K562 (cell line): Measurements from ENCODE around the gene PARP15.

Source experiments
- TCF3 ChIP-seq: sonication (generic); formaldehyde crosslinking; IDR thresholded peaks from 2 replicates; pipeline ENCODE4 v1.4.0; 2020; ENCODE audit warnings: mild to moderate bottlenecking, missing genetic modification reagents
- THAP7 ChIP-seq: fragments of 250-450 bp; sonication (Bioruptor Pico); IDR thresholded peaks from 2 replicates; pipeline ENCODE4 v1.5.0; 2021
- TF ChIP-seq, protein P1 (sequence below): fragments of 250-450 bp; sonication (Bioruptor Pico); IDR thresholded peaks from 2 replicates; pipeline ENCODE4 v1.9.0; 2021; ENCODE audit warnings: mild to moderate bottlenecking, inconsistent platforms

- TF ChIP-seq, protein P1, sequence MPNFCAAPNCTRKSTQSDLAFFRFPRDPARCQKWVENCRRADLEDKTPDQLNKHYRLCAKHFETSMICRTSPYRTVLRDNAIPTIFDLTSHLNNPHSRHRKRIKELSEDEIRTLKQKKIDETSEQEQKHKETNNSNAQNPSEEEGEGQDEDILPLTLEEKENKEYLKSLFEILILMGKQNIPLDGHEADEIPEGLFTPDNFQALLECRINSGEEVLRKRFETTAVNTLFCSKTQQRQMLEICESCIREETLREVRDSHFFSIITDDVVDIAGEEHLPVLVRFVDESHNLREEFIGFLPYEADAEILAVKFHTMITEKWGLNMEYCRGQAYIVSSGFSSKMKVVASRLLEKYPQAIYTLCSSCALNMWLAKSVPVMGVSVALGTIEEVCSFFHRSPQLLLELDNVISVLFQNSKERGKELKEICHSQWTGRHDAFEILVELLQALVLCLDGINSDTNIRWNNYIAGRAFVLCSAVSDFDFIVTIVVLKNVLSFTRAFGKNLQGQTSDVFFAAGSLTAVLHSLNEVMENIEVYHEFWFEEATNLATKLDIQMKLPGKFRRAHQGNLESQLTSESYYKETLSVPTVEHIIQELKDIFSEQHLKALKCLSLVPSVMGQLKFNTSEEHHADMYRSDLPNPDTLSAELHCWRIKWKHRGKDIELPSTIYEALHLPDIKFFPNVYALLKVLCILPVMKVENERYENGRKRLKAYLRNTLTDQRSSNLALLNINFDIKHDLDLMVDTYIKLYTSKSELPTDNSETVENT, result no peak
- TF ChIP-seq THAP7 (CRISPR knock-in tag), result no peak
- TF ChIP-seq TCF3 (CRISPR knock-in tag), result no peak
These were observed 101.8 kb downstream of the PARP15 start for GRCh38 chr3:122679085-122679881.
